ENCODE data around the gene KIAA0232.

Gene KIAA0232

GRCh38 chr4:6876440-6876839 lies 93.9 kb downstream of the KIAA0232 start:
- peak; percentile 65 for DNase-seq (ENCODE audit: low read depth)
- Histone ChIP-seq H3K36me3 (ENCODE audit: control insufficient read depth, insufficient read depth, low read length, severe bottlenecking) (peaks cover 90% of the 10 kb centered on the region), H3K4me3 (ENCODE audit: low read length) (peak overlapping the region; percentile 49), H3K4me1 (ENCODE audit: control insufficient read depth, insufficient read depth, low read length) (peaks cover 29% of the 10 kb centered on the region), H3K9ac (ENCODE audit: low read length) (peak overlapping the region; percentile 46), H3K9me3 (ENCODE audit: control insufficient read depth, low read length) (no peaks in the 10 kb centered on the region), H3K27me3 (replicated peaks; ENCODE audit: control insufficient read depth, insufficient read depth, low read length) (no peaks in the 10 kb centered on the region)

DNA sequence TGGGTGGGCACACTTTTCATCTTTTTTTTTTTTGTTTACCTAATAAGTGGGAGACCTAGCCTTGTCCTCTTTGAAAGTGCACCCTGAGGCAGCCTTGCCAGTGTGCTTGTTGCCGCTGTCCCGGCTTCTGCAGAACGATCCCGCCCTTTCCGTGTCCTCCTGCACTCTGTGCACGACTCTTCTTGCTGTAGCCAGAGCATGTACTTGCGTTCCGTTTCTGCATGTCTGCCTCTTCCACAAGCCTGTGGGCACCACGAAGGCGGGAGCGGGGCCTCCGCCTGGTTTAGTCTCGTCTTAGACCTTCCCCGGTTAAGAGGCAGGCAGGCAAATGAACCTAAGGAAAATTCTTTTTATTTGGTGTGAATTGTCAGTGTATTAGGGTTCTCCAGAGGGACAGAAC lies 94.5 kb downstream of the KIAA0232 start:
- Histone ChIP-seq H3K9ac (ENCODE audit: low read length) (peak overlapping the region; percentile 46), H3K9me3 (ENCODE audit: control insufficient read depth, low read length) (no peaks in the 10 kb centered on the region), H3K36me3 (ENCODE audit: control insufficient read depth, insufficient read depth, low read length, severe bottlenecking) (peaks cover 90% of the 10 kb centered on the region), H3K4me3 (ENCODE audit: low read length) (peak overlapping the region; percentile 8), H3K27me3 (replicated peaks; ENCODE audit: control insufficient read depth, insufficient read depth, low read length) (no peaks in the 10 kb centered on the region), H3K4me1 (ENCODE audit: control insufficient read depth, insufficient read depth, low read length) (peaks cover 29% of the 10 kb centered on the region)
- DNase-seq (ENCODE audit: low read depth), result no peak

DNA sequence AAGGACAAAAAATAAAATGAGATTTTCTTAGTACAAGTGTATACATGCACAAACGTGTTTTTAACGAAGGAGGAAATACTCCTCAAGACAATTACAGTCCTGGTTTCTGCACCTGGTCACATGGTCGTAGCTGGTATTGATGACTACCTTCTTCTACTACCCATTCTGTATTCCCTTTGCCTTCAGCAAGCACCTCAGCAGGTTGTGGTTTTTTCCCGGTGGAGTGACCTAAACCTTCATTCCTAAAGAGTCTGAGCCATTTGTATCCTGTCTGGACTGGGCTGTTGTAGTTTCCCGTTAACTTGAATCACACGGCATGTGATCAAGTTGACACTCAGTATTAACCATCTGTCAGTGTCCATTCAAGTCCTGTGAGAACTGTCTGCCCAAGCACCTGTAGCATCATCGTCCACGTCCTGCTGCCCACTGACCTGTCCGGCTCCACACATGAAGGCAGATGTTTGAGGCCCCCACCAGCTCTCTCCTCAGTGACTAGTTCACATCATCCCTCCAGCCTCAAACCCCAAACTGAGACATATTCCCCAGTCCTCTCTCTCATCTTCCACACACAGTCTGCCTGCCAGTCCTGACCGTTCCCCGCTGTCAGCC lies 96.0 kb downstream of the KIAA0232 start:
- Histone ChIP-seq H3K4me3 (ENCODE audit: low read length) (no peak overlapping the region), H3K9ac (ENCODE audit: low read length) (no peak overlapping the region), H3K36me3 (ENCODE audit: control insufficient read depth, insufficient read depth, low read length, severe bottlenecking) (peaks cover 90% of the 10 kb centered on the region), H3K27me3 (replicated peaks; ENCODE audit: control insufficient read depth, insufficient read depth, low read length) (no peaks in the 10 kb centered on the region), H3K4me1 (ENCODE audit: control insufficient read depth, insufficient read depth, low read length) (peaks cover 29% of the 10 kb centered on the region), H3K9me3 (ENCODE audit: control insufficient read depth, low read length) (no peaks in the 10 kb centered on the region)
- DNase-seq (ENCODE audit: low read depth), result no peak

DNA sequence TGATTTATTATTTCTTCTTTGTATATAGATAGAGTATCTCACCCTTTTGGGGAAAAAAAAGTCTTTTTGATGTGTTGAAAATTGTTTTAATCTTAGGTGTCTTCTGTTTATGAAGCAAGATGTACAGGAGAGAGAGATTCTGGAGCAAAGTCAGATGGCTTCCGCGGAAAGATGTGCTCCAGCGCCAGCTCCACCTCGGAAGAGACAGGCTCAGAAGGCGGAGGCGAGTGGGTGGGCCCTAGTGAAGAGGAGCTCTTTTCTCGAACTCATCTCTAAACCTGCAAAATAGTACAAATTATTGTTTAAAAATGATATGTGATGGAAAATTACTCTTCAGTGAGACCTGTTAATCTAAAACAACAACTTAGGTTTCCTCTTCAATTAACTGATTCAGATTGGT lies 98.2 kb downstream of the KIAA0232 start:
- Histone ChIP-seq H3K9ac (ENCODE audit: low read length) (no peak overlapping the region), H3K36me3 (ENCODE audit: control insufficient read depth, insufficient read depth, low read length, severe bottlenecking) (peaks cover 77% of the 10 kb centered on the region)

GRCh38 chr4:6881908-6882307 lies 99.4 kb downstream of the KIAA0232 start:
- no peak for DNase-seq (ENCODE audit: low read depth)
- H3K36me3 ChIP-seq (ENCODE audit: control insufficient read depth, insufficient read depth, low read length, severe bottlenecking), result peaks cover 70% of the 10 kb centered on the region
- no peaks in the 10 kb centered on the region for H3K27me3 ChIP-seq (replicated peaks; ENCODE audit: control insufficient read depth, insufficient read depth, low read length)
- no peak overlapping the region for H3K9ac ChIP-seq (ENCODE audit: low read length)
- peaks cover 19% of the 10 kb centered on the region for H3K4me1 ChIP-seq (ENCODE audit: control insufficient read depth, insufficient read depth, low read length)
- H3K9me3 ChIP-seq (ENCODE audit: control insufficient read depth, low read length), result no peaks in the 10 kb centered on the region
- no peak overlapping the region for H3K4me3 ChIP-seq (ENCODE audit: low read length)

More for the DNA sequence above, 98.2 kb downstream of the KIAA0232 start:
- Histone ChIP-seq H3K4me1 (ENCODE audit: control insufficient read depth, insufficient read depth, low read length) (peaks cover 20% of the 10 kb centered on the region), H3K9me3 (ENCODE audit: control insufficient read depth, low read length) (no peaks in the 10 kb centered on the region), H3K4me3 (ENCODE audit: low read length) (no peak overlapping the region), H3K27me3 (replicated peaks; ENCODE audit: control insufficient read depth, insufficient read depth, low read length) (no peaks in the 10 kb centered on the region)
- DNase-seq (ENCODE audit: low read depth), result no peak

DNA sequence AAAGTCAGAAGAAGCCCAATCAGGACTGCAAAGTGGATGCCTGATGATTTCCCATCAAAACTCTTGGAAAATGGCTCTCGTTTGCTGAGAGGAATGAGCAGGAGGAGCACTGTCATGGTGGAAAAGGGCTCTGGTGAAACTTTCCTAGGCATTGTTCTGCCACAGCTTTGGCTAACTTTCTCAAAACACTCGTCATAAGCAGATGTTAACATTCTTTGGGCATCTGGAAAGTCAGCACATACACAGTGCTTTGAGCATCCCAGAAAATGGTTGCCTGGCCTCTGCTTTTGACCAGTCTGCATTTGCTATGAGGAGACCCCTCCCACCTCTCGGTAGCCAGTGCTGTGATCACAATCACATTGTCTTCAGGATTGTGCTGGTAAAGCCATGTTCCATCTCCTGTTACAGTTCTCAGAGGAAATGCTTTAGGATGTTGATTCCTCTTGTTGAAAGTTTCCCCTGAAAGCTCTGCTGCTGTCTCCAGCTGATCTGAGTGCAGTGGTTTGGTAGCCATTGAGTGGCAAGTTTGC lies 101.9 kb downstream of the KIAA0232 start:
- peaks cover 45% of the 10 kb centered on the region for H3K36me3 ChIP-seq (ENCODE audit: control insufficient read depth, insufficient read depth, low read length, severe bottlenecking)
- no peaks in the 10 kb centered on the region for H3K27me3 ChIP-seq (replicated peaks; ENCODE audit: control insufficient read depth, insufficient read depth, low read length)
- H3K4me3 ChIP-seq (ENCODE audit: low read length), result no peak overlapping the region
- peaks cover 22% of the 10 kb centered on the region for H3K4me1 ChIP-seq (ENCODE audit: control insufficient read depth, insufficient read depth, low read length)
- no peak for DNase-seq (ENCODE audit: low read depth)
- no peak overlapping the region for H3K9ac ChIP-seq (ENCODE audit: low read length)
- no peaks in the 10 kb centered on the region for H3K9me3 ChIP-seq (ENCODE audit: control insufficient read depth, low read length)

DNA sequence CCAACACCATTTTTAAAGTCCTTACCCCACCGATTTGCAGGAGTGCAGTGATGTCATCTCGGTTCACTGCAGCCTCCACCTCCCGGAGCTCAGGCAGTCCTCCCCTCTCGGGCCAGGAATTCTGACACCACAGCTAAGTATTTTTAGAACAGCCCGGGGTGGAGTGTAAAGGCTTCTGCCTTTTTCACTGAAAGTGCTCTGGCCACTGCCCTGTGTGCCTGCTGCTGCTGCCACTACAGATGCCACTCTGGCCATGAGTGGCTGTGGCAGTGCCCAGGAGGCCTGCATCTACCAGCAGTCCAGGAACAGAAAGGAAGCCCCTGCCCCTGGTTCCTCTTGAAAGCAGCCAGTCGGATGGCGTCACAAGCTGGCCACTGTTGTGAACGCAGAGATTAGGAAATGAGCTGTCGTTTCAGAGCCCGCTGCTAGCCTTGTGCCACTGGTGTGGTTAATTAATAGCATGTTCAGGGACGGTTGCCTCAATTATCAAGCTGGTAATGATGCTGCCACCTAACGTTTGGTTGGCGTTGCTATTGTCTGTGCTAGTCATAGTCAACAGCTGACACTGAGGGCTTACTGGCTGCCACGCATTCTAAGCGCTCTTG lies 103.5 kb downstream of the KIAA0232 start:
- Histone ChIP-seq H3K4me1 (ENCODE audit: control insufficient read depth, insufficient read depth, low read length) (peaks cover 22% of the 10 kb centered on the region), H3K36me3 (ENCODE audit: control insufficient read depth, insufficient read depth, low read length, severe bottlenecking) (peaks cover 31% of the 10 kb centered on the region), H3K4me3 (ENCODE audit: low read length) (peak overlapping the region; percentile 34), H3K27me3 (replicated peaks; ENCODE audit: control insufficient read depth, insufficient read depth, low read length) (no peaks in the 10 kb centered on the region), H3K9me3 (ENCODE audit: control insufficient read depth, low read length) (no peaks in the 10 kb centered on the region), H3K9ac (ENCODE audit: low read length) (peak overlapping the region; percentile 65)
- DNase-seq (ENCODE audit: low read depth), result peak; percentile 60

DNA sequence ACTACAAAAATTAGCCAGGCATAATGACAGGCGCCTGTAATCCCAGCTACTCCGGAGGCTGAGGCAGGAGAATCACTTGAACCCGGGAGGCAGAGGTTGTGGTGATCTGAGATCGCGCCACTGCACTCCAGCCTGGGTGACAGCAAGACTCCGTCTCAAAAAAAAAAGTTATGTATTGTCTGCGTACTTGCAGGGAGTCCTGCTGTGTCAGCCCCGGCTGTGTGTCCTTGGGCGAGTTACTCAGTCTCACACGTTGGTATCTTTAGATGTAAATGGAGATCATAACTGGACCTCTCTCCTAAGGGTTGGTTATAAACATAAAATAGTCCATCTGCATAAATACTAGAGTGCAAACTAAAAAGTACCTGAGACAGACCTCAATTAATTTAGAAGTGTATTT lies 104.4 kb downstream of the KIAA0232 start:
- no peaks in the 10 kb centered on the region for H3K27me3 ChIP-seq (replicated peaks; ENCODE audit: control insufficient read depth, insufficient read depth, low read length)
- H3K9me3 ChIP-seq (ENCODE audit: control insufficient read depth, low read length), result no peaks in the 10 kb centered on the region
- no peak for DNase-seq (ENCODE audit: low read depth)
- H3K9ac ChIP-seq (ENCODE audit: low read length), result no peak overlapping the region
- H3K36me3 ChIP-seq (ENCODE audit: control insufficient read depth, insufficient read depth, low read length, severe bottlenecking), result peaks cover 23% of the 10 kb centered on the region
- no peak overlapping the region for H3K4me3 ChIP-seq (ENCODE audit: low read length)
- peaks cover 26% of the 10 kb centered on the region for H3K4me1 ChIP-seq (ENCODE audit: control insufficient read depth, insufficient read depth, low read length)

DNA sequence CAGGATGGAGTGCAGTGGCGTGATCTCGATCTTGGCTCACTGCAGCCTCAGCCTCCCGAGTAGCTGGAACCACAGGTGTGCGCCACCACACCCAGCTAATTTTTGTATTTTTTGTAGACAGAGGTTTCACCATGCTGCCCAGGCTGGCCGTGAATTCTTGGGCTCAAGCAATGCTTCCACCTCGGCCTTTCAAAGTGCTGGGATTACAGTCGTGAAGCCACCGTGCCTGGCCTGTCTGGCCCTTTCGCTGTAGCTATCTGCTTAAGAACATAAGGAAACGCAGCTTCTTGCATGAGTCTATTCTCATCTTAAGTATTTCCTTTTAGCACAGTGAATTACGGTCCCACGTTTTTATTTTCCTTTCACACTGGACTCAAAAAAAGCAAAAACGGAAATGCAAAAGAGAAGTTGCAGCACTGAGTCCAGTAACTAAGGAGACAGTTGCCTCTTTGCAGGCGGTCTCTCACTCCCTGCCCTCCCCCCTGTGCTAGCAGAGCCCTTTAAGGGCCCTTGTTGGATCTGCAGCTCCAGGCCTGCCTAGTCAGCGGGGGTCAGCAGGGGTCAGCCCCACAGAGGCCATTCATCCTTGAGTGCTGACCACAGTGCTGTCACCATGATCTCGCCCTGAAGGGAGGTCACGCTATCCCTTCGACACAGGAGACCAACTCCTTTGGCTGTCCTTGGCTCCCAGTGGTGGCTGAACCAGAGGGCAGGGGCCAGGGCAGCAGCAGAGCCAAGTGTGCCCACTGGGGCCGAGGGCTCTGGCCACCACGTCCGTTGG lies 105.3 kb downstream of the KIAA0232 start:
- no peak for DNase-seq (ENCODE audit: low read depth)
- peaks cover 14% of the 10 kb centered on the region for H3K36me3 ChIP-seq (ENCODE audit: control insufficient read depth, insufficient read depth, low read length, severe bottlenecking)

GRCh38 chr4:6888506-6889071 lies 106.1 kb downstream of the KIAA0232 start:
- Histone ChIP-seq H3K36me3 (ENCODE audit: control insufficient read depth, insufficient read depth, low read length, severe bottlenecking) (peaks cover 6% of the 10 kb centered on the region), H3K4me3 (ENCODE audit: low read length) (no peak overlapping the region), H3K4me1 (ENCODE audit: control insufficient read depth, insufficient read depth, low read length) (peaks cover 35% of the 10 kb centered on the region), H3K27me3 (replicated peaks; ENCODE audit: control insufficient read depth, insufficient read depth, low read length) (no peaks in the 10 kb centered on the region), H3K9me3 (ENCODE audit: control insufficient read depth, low read length) (no peaks in the 10 kb centered on the region), H3K9ac (ENCODE audit: low read length) (no peak overlapping the region)
- DNase-seq (ENCODE audit: low read depth), result no peak

More for the DNA sequence above, 105.3 kb downstream of the KIAA0232 start:
- Histone ChIP-seq H3K9me3 (ENCODE audit: control insufficient read depth, low read length) (no peaks in the 10 kb centered on the region), H3K27me3 (replicated peaks; ENCODE audit: control insufficient read depth, insufficient read depth, low read length) (no peaks in the 10 kb centered on the region), H3K4me3 (ENCODE audit: low read length) (no peak overlapping the region), H3K9ac (ENCODE audit: low read length) (no peak overlapping the region), H3K4me1 (ENCODE audit: control insufficient read depth, insufficient read depth, low read length) (peaks cover 35% of the 10 kb centered on the region)

Measured in adipocyte (in vitro differentiated cells).